Measurements from ENCODE around the gene SMYD1.

Gene SMYD1

DNA sequence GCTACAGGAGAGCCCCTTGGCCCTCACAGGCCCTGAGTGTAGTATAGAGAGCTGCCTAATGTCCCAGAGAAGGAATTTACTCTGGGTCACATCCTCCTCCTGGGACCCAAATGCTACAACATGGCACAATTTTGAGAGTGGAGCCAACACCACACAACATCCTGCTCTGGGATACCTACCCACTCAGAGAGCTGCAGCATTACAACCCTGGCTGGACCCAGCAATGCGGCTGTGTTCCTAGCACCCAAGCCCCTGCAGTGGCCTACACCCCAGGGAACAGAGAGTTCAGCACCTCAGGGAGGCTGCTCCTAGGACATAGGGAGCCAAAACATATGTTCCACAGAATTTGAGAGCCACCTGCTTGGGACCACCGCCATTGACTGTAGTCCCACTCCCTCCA is 79.5 kb downstream of the SMYD1 start:
- DNase-seq, result no peak

DNA sequence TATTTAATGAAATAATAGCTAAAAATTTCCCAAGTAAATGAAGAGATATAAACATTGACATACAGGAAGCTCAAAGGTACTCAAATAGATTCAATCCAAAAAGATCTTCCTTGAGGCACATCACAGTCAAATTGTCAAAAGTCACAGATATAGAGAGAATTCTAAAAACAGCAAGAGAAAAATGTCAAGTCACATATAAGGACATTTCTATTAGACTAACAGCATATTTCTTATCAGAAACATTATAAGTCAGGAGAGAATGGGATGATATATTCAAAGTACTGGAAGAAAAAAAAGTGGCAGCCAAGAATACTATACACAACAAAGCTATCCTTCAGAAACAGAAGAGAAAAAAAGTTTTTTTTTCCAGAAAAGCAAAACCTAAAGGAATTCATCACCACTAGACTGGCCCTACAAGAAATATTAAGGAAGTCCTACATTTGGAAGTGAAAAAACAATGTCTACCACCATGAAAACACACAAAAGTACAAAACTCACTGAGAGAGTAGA is 81.4 kb downstream of the SMYD1 start:
- DNase-seq, result no peak

DNA sequence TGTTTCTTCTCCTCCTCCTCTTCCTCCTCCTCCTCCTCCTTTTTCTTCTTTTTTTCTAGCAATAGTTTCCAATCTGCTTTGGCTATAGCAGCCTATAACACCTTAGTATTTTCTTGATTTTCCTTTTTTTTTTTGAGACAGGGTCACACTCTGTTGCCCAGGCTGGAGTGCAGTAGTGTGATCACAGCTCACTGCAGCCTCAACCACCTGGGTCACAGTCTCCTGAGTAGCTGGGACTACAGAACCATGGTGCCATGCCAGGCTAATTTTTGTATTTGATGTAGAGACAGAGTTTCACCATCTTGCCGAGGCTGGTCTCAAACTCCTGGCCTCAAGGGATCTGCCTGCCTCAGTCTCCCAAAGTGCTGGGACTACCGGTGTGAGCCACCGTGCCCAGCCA is 91.9 kb downstream of the SMYD1 start:
- DNase-seq, result no peak

DNA sequence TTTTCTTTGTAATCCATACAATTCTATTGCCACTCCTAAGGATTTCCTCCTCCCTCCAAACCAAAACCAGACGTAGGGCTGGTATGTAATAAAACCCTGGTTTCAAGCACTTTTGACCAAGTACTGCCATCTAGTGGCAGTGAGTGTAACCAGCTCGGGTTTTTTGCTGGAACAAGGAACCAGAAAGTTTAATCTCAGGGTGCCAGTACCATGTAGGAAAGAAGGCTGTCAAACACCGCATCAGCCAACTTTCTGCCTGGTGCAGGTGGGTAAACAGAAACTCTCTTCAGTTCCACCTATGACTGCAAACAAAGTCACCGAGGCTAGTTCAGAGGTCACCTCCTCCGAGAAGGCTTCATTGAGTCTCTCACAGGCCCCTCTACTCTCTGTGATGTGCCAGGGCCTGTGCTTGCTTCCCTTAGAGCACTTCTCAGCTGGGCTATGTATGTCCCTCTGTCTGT is 92.4 kb downstream of the SMYD1 start:
- no peak for DNase-seq

DNA sequence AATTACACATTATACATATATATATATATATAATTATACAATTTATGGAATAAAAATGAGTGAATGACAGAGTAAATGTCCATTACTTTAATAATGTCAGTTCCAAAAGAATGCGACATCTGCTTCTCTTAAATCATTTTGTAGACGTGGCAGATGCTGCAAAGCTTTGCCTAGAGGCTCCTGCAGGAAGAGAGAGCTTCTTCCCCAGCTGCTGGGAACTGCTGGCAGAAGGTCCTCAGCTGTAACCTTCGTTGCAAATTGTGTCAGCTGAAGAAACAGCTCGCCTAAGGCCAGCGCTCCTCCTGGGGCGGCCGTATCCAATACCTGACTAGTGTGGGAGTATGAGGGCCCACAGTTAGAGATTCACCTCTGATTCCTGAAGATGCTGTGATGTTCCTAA is 92.9 kb downstream of the SMYD1 start:
- no peak for DNase-seq

DNA sequence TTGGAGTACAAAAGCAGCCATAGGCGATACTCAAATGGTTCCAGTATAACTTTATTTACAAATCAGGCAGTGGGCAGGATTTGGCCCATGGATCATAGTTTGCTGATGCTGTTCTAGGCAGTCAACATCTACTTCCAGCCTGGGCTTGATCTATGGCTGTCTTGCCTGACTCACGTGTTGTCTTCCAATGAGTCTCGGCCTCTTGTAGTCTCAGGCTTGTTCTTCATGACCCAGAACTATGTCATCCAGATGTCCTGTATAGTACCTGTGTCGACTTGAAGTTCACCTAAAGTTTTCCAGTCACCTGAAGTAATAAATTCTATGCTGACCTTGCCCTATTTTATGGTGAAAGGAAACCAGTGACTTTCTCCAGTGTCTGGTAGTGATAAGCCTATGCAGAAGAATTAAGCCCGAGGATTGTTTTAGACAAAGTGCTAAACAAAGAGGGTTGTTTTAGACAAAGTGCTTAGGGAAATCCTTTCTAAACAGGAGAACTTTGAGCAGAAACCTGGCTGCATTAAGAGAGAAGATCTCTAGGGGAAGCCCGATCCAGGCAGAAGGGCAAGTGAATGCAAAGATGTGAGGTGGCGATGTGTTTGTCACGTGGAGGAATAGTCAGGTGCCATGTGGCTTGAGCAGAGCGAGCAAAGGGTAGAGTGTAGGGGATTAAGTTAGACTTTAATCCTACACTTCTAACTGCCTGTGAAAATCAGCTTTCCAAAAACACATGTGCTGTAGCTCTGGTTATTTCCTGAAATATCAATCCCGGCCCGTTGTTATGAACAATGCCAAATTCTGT is 94.0 kb downstream of the SMYD1 start:
- DNase-seq, result no peak

Data from NCI-H1417 treated with DMSO at 0.1 percent for 48 hours (cell line).